ENCODE measurements around the gene GAPDH. TPM values are rescaled to one million over a fixed set of nuclear protein-coding genes. Genes with fewer than 3 reads are reported as not detected.
A peak's percentile ranks its signal among the peaks of the same experiment; 100 is the strongest.

Gene GAPDH
- total and polyA plus RNA-seq, 8 donors: 579 to 2,765 (median 1,254) TPM

DNA sequence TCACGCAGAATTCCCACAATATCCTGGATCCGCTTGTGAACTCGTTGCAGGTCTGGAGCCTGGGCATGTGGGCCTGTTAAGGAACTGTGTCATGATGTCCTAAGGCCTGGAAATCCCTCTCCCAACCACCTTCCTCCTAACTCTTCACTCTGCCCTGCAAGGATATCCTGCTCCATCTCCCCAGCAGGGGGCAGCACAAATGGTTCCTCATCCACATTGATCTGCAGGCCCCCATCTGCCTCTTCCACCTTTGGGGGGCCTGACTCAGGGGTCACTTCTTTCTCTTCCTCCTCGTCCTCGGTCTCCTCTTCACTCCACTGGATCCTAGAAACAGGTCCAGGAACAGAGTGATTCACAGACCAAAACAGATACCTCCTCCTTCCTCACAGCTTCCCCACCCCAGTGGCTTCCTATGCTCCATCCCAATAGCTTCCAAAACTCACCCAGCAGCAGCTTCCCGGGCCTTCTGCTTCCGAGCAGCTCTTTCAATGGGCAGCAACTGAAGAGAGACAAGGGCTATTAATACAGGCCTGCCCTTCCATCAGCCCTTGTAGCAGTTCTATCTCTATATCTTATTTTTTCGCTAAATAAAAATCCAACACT is 29.2 kb downstream of the GAPDH start:
- intact Hi-C loops (cut with DNase I; ENCODE audit: low total_unique reads): no loop called here
- Histone ChIP-seq H3K4me1 (peaks cover 2 to 14% (median 11%) of the 10 kb centered on the region in 4 donors), H3K4me3 (no peak overlapping the region), H3K27me3 (no peaks in the 10 kb centered on the region), H3K9me3 (no peaks in the 10 kb centered on the region), H3K27ac (no peak overlapping the region), H3K36me3 (peaks cover 61 to 81% (median 79%) of the 10 kb centered on the region in 4 donors)
- 74 to 85% (median 81%) methylated on average over 8 of the region's 8 CpGs for WGBS, 5 donors
- DNase-seq: peak; percentile 65 to 77
- TF ChIP-seq, protein P1, sequence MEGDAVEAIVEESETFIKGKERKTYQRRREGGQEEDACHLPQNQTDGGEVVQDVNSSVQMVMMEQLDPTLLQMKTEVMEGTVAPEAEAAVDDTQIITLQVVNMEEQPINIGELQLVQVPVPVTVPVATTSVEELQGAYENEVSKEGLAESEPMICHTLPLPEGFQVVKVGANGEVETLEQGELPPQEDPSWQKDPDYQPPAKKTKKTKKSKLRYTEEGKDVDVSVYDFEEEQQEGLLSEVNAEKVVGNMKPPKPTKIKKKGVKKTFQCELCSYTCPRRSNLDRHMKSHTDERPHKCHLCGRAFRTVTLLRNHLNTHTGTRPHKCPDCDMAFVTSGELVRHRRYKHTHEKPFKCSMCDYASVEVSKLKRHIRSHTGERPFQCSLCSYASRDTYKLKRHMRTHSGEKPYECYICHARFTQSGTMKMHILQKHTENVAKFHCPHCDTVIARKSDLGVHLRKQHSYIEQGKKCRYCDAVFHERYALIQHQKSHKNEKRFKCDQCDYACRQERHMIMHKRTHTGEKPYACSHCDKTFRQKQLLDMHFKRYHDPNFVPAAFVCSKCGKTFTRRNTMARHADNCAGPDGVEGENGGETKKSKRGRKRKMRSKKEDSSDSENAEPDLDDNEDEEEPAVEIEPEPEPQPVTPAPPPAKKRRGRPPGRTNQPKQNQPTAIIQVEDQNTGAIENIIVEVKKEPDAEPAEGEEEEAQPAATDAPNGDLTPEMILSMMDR (IDR thresholded peaks at IDR 0.05): peak in 5 of 7 experiments; percentile 15 to 80 (median 49)
- TF ChIP-seq POLR2A (IDR thresholded peaks at IDR 0.05) (no peak), EP300 (IDR thresholded peaks at IDR 0.05) (no peak), POLR2AphosphoS5 (IDR thresholded peaks at IDR 0.05) (peak in 1 of 3 donors; percentile 14)

DNA sequence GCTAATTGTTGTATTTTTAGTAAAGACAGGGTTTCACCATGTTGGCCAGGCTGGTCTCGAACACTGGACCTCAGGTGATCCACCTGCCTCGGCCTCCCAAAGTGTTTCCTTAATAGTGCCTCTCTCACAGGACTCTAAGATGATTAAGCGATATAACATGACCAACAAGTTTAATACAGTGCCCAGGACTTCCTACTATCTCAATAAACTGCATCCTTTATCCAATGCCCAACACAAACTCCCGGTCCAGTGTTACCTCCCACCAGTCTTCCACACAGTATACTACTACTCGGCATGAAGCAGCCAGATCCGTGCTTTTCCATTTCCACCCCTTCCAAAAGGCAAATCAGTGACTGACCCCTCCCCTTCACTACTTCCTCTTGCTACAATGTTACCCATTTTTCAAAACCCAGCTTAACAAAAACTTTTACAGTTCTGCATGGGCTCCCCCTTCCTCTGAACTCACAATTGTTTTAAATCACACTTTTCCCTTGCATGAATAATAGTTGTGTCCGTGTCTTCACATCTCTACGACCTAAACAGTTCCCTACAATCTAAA is 32.9 kb downstream of the GAPDH start:
- no peak for DNase-seq
- Histone ChIP-seq H3K36me3 (peaks cover 48 to 75% (median 74%) of the 10 kb centered on the region in 4 donors), H3K4me3 (peak overlapping the region; percentile 72 to 90 (median 82)), H3K27ac (peak overlapping the region in 4 of 5 donors; percentile 91 to 93 (median 92)), H3K27me3 (no peaks in the 10 kb centered on the region), H3K9me3 (no peaks in the 10 kb centered on the region), H3K4me1 (peaks cover 9 to 29% (median 24%) of the 10 kb centered on the region in 4 donors)
- TF ChIP-seq POLR2AphosphoS5 (IDR thresholded peaks at IDR 0.05): no peak
- TF ChIP-seq EP300 (IDR thresholded peaks at IDR 0.05): no peak
- no peak for TF ChIP-seq POLR2A (IDR thresholded peaks at IDR 0.05)
- TF ChIP-seq, protein P1 (IDR thresholded peaks at IDR 0.05): no peak
- intact Hi-C loops (cut with DNase I; ENCODE audit: low total_unique reads): no loop called here
- 38 to 49% (median 40%) methylated on average over 8 of the region's 8 CpGs for WGBS, 5 donors

DNA sequence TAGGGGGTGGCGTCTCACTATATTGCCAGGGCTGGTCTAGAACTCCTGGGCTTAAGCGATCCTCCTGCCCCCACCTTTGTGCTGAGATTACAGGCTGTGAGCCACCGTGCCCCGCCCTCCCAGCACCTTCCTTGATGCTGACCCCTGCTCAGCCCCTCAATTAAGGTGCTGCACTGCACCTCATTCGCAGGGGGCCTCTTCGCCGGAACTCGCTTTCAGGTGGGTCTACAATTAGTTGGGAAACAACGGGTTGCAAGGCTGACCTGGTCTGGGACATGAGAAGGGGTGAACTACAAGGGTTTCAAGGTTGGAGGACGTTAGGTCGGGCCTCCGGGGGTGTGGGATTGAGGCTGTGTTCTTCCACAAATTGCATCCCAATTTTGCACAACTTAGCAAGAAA is 35.0 kb downstream of the GAPDH start:
- intact Hi-C loops (cut with DNase I; ENCODE audit: low total_unique reads): no loop called here
- no peak for DNase-seq
- H3K27ac ChIP-seq: peak overlapping the region in 3 of 5 donors; percentile 92 to 93 (median 92)

DNA sequence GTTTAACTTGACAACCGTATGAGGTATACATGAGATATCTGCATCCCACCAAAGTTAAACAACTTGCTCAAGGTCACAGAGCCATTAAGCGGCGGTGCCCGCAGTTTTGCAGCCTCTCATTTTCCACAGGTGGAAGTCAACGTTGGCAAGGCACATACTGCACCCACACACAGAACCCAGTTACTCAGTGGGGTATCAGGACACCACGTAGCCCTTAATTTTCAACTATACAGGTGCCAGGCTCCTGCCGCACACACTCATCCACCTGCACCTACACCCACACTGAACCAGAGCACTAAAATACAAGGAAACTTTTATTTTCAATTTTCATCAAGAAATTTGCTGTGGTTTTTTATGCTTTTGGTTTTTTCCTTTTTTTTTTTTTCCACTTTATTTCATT is 35.5 kb downstream of the GAPDH start:
- Histone ChIP-seq H3K4me3 (no peak overlapping the region), H3K27me3 (no peaks in the 10 kb centered on the region), H3K9me3 (no peaks in the 10 kb centered on the region), H3K27ac (peak overlapping the region in 3 of 5 donors; percentile 5 to 92 (median 30)), H3K36me3 (peaks cover 56 to 77% (median 75%) of the 10 kb centered on the region in 4 donors), H3K4me1 (peaks cover 9 to 29% (median 24%) of the 10 kb centered on the region in 4 donors)
- TF ChIP-seq POLR2AphosphoS5 (IDR thresholded peaks at IDR 0.05): no peak
- TF ChIP-seq POLR2A (IDR thresholded peaks at IDR 0.05): no peak
- TF ChIP-seq EP300 (IDR thresholded peaks at IDR 0.05): no peak
- TF ChIP-seq, protein P1 (IDR thresholded peaks at IDR 0.05): no peak
- peak in 1 of 2 donors; percentile 29 for DNase-seq
- intact Hi-C loops (cut with DNase I; ENCODE audit: low total_unique reads): no loop called here
- 57 to 69% (median 62%) methylated on average over 7 of the region's 7 CpGs for WGBS, 5 donors

More for the DNA sequence above, 35.0 kb downstream of the GAPDH start:
- Histone ChIP-seq H3K36me3 (peaks cover 56 to 77% (median 75%) of the 10 kb centered on the region in 4 donors), H3K9me3 (no peaks in the 10 kb centered on the region), H3K4me3 (peak overlapping the region in 1 of 4 donors; percentile 83), H3K27me3 (no peaks in the 10 kb centered on the region), H3K4me1 (peaks cover 9 to 29% (median 24%) of the 10 kb centered on the region in 4 donors)
- 74 to 80% (median 77%) methylated on average over 12 of the region's 12 CpGs for WGBS, 5 donors
- TF ChIP-seq POLR2AphosphoS5 (IDR thresholded peaks at IDR 0.05) (no peak), EP300 (IDR thresholded peaks at IDR 0.05) (no peak), POLR2A (IDR thresholded peaks at IDR 0.05) (no peak)
- TF ChIP-seq, protein P1 (IDR thresholded peaks at IDR 0.05): no peak

Data from stomach (tissue), 9 donors.